ENCODE data around the gene KCNIP3. TPM values are rescaled to one million over a fixed set of nuclear protein-coding genes. Genes with fewer than 3 reads are reported as not detected.
A peak's percentile ranks its signal among the peaks of the same experiment; 100 is the strongest.
"Not testable (repeated sequence)": the region's sequence is repeated elsewhere in the genome, so short reads cannot be mapped to it uniquely, and the experiment has no call there.

Gene KCNIP3
- 1 to 10 TPM in 11 of 12 donors, not detected in 1; 5.0 to 7.6 (median 6.3) TPM for polyA plus RNA-seq (ENCODE audit: insufficient read length in 12 of 12)
- long read RNA-seq, donor 1, partial matches to known transcripts, result 0 of 3 reads
- long read RNA-seq, donor 1, other reads (novel, unspliced or antisense), result 0 of 3 reads
- long read RNA-seq, donor 2, result 0 reads
- long read RNA-seq, donor 3, partial matches to known transcripts, result 0 of 1 reads
- long read RNA-seq, donor 3, other reads (novel, unspliced or antisense), result 0 of 1 reads
- long read RNA-seq, donor 4, result 0 reads
- long read RNA-seq, donor 5, partial matches to known transcripts, result 0 of 2 reads
- long read RNA-seq, donor 5, other reads (novel, unspliced or antisense), result 0 of 2 reads
- long read RNA-seq, donor 6, partial matches to known transcripts, result 0 of 1 reads
- long read RNA-seq, donor 6, other reads (novel, unspliced or antisense), result 0 of 1 reads
- long read RNA-seq, donor 7, partial matches to known transcripts, result 0 of 1 reads
- long read RNA-seq, donor 7, other reads (novel, unspliced or antisense), result 0 of 1 reads
- long read RNA-seq, donor 8, partial matches to known transcripts, result 0 of 1 reads
- long read RNA-seq, donor 8, other reads (novel, unspliced or antisense), result 0 of 1 reads
- long read RNA-seq, donor 9, partial matches to known transcripts, result 0 of 2 reads
- long read RNA-seq, donor 9, other reads (novel, unspliced or antisense), result 0 of 2 reads
- long read RNA-seq, donor 10, partial matches to known transcripts, result 0 of 2 reads
- long read RNA-seq, donor 10, other reads (novel, unspliced or antisense), result 0 of 2 reads
- long read RNA-seq, donor 11, result 0 reads

DNA sequence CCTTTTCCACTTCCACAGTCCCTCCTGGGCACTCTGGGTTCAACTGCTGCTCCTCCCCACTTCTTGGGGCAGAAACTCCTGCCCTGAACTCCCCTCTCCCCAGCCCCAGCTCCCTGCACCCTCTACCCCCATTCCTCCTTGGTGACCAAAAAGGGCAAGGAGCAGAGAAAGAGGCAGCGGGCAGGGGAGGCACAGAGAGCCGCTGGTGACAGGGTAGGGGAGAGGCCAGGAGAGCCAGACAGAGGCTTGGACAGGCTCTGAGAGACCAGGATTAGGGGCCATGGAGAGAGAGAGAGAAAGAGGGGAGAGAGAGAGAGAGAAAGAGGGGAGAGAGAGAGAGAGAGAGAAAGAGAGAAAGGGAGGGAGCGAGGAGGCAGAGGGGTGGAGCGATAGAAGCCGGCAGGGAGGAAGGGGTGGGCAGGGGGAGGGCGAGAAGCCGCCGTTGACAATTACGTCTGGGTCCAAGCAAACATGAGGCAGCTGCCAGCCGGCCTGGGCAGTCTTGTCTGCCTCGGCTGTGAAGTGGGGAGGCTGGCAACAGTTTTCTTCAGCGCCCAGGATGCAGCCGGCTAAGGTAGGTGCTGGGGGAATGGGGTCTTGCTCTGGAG, at the start of gene KCNIP3:
KCNIP3 (plus strand) TSS at position 468 of the 608 bp plus-strand sequence; CDS start at position 560, 92 bp downstream.
- peak; percentile 29 for DNase-seq

DNA sequence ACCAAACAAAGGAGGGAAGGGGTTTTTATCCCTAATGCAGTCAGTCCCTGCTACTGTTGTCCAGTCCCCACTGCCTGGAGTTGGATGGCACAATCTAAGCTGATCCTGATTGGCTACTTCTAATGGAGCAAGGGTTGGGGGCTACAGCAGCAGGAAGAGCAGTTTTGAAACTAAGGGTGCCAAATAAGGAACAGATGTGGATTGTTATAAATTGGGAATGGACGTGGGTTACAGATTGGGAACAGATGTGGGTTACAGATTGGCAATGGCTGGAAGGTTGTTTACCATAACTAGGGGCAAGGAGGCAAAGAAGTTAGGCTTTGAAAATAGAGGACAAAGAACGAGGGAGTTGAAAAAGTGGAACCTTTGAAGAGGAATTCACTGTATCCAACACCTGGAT, 38.9 kb upstream of the KCNIP3 start:
- DNase-seq, result no peak

DNA sequence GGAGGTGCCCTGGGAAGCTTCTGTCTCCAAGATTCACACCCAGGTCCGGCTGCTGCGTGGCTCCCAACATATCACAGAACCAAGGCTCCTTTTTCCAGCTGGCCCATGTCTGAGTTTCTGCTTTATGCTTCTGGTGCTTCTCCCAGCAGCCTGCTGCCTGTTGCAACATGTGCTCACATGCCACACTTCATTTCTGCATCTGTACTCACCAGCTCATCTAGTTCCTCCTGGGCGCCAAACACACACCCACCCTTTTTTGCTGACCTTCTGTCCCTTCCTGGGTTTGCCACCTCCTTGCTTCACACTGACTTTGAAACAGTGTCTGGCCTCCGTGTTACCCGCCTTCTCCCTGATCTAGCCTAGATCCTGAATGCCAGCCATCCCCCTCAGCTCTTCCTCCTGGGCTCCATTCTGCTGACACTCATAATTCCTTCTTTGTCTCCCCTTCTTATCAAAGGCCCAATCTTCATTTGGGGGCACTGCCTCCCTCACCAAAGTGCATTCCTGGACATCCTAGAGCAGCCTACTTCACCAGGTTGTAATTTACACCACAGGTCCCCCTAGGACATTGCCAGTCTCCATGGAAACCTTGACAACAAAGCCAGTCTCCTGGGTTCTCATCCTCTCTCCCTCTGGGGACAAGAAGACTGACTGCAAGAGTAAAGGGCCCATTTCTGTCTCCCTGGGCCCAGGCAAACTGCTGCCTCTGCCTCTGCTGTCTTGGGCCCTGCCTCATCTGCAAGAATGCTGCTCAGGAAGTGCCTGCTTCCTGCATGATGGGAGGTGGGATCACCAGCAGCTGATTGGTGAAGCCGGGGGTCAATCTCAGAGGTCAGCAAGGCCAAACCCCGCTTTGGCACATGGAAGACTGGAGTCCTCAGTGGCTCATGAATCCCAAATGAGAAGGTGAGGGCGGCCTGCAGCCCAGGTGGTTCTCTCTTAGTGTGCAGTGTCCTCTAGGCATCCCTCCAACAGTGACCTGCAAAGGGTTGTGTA, 36.8 kb upstream of the KCNIP3 start:
- DNase-seq, result no peak

DNA sequence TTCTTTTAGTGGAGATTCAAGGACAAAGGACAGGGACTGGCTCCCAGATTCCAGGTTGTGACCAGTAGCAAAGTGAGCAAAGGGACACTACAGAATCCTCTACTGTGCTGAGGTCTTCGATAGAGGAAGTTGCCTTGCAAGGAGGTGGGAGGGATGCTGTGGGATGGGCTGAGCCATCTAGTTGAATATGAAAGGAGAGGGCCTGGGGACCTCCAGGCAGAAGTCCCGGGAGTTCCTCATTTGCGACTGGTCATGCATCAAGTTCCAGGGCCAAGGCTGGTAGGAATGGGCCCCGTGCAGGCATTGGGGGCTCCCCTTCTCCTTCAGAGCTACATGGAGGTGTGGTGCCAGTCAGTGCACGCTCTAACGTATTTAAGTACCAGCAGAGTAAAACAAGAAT, 35.5 kb upstream of the KCNIP3 start:
- no peak for DNase-seq

DNA sequence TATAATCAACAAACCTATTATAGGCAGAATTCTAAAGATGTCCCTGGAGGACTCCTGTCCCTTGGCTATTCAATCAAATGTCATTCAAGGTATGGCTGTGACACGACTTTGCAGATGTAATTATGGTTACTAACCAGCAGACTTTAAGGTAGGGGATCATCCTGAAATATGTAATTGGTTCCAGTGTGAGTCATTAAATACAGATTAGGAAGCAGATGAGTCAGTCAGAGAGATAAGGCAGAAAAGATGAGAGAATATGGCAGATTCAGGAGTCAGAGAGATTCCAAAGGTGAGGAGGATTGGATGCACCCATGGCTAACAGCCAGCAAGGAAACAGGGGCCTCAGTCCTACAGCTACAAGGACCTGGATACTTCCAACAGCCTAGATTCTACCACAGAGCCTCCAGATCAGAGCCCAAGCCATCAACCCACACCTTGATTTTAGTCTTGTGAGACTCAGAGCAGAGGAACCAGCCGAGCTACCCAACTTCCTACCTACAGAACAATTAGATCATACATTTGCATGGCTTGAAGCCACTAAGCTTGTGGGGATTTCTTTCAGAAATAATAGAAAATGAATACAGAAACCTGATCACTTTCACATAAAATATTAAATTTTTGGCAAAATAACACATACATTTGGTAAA, 34.1 kb upstream of the KCNIP3 start:
- no peak for DNase-seq

DNA sequence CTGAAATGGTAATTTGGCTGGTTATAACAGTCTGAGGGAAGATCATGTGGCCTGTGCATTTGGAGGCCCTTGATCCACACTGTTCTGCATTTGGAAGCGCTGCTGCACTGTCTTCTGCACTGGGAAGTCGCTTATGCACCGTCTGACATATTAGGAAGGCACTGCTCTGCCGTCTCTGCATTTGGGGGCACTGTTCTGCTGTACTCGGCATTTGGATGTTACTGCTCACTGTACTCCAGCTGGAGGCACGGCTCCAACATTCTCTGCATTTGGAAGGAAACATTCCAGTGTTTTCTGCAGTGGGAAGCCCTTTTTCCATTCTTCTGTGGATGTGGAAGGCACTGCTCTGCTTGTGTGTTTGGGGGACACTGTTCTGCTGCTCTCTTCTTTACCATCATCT, 32.5 kb upstream of the KCNIP3 start:
- peak; percentile 27 for DNase-seq

DNA sequence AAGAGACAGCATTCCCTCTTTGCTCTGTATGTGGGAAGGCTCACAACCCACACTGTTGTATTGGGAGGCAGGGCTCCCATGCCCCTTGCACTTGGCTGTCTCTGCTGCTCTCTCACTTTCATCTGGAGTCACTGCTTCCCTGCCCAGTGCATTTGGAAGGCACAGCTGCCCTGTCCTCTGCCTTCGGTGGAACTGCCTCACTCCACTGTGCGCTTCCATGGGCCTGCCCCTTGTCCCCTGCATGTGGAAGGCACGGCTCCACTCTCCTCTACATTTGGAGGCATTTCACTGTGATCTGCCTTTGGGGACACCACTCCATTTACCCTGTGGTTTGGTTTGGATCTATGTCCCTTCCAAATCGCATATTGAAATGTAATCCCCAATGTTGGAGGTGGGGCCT, 32.0 kb upstream of the KCNIP3 start:
- DNase-seq, result no peak

DNA sequence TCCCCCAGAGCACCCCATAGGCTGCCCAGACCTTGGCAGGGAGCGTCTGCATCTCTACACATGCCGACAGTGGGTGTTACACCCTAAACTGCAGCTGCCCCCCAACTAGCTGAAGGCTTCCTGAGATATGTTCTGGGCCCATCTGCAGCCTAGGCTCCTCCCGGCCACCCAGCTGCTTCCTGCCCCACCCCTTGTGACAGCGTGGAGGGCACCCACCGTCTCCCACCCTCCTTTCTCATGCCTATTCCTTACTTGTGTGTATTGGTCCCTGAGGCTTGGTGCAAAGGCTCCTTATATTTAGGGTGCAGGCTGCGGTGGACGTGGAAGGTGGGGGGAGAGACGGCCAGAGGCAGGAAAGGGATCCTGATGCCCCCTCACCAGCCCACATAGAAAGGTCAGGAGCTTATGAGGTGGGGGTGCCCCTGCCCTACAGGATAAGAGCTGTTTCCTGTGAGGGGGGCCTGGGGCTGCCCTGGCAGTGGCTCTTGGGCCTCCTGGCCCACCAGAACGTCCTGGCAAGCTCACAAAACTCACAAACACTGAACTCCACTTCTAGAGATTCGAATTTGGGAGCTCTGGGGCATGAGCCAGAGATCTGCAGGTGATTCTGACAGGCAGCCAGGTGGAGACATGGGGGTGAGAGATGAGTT, 30.2 kb upstream of the KCNIP3 start:
- no peak for DNase-seq

DNA sequence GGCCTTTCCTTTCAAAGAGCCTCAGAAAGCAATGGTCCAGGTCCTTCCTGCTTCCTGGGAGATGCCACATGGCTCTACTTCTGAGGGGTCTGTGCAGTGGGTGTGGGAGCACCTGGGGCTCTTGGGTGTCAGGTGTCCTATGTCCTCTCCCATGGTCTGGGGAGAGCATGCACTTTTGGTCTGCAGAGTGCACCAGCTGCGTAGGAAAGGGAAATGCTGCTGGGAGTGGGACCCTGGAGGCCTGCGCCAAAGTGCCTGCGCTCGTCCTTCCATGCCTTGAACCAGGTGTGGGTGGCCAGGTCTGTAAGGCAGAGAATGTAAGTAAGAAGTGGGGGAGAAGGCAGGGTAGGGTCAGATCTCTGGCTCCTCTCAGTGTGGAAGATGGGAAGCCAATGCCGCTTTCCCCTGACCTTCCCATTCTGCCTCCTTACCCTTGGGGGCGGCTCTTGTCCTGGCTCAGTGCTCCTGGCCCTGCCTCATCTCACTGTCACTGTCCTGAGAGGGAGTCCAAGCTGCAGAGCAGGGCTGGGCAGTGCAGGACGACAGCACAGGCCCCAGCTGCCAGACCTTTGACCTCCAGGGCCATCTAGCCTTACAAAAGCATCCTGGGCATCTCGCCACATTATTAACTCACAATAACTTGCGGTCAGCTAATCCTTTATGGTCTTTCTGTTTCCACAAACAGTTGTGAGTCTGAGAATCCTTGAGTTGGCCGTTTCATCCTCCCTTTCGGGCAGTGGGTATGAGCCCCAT, 29.5 kb upstream of the KCNIP3 start:
- DNase-seq, result no peak

DNA sequence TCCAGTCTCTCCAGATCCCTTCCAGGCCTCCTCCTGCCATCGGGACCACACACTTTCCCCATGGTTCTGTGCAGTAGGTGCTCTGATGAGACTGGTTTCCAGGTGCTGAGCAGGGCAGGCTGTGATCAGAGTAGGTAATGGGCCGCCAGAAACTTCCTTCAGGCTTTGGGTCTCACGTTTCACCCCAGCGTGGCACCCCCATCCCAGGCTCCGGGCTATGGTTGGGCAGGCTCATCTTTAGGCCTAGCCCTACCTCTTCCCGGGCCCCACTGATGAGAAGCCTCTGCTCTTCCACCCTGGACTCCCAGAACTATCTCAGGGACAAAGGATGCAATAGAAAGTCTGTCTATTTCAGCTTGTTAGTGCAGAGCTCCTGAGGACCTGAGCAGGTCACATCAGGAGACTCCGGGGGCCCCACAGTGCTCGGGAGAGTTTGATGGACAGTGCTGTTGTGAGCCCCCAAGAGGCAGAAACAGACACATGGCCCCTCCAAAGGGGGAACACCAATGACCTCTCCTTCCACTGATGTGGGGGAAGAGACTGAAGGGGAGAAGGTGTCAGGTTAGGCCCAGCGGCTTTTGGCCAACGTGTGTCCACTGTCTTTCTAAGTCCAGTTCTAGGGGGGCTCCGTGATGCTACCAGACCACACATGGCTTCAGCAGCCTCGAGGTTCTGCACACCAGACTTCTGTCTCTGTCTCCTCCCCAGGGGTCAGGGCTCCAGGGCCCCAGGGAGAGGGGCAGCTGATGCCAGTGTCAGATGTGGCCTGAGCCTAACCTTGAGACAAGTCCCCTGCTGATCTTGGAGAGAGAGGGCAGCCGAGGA, 28.7 kb upstream of the KCNIP3 start:
- no peak for DNase-seq

DNA sequence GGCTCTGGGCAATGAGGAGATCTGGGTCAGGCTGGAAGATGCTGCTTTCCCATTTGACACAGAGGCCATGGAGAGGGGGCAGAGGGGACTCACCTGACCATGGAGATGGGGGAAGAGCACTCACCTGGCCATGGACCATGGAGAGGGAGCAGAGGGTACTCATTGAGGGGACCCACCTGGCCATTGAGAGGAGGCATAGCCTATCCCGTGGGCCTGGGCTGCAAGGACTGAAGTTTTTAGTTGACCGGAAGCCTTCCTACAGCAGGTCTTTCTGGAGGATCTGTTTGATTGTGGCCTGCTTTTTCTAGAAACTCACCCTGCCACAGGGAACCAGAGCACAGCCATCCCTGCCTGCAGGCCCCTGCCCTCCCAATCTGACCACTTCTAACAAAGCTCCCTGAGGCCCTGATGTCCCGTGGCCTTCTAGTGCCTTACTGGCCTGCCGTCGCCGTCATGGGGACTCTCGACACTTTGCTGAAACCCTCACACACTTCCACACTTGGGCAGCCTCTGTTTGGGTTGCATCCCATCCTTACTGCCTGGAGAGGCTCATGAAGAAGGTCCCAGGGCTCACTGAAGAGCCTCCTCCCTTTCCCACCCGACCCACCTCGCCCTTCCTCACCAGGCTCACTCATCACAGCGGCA, 28.0 kb upstream of the KCNIP3 start:
- no peak for DNase-seq

DNA sequence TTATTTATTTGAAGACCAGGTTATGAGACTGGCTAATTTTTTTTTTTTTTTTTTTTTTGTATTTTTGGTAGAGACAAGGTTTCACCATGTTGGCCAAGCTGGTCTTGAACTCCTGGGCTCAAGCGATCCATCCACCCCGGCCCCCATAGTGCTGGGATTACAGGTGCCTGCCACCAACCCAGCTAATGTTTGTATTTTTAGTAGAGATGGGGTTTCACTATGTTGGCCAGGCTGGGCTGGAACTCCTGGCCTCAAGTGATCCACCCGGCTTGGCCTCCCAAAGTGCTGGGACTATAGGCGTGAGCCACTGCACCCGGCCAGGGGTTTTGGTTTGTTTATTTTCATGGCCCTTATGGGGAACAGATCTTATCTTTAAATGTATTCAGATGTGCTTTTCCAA, 27.4 kb upstream of the KCNIP3 start:
- not testable (repeated sequence) for DNase-seq

DNA sequence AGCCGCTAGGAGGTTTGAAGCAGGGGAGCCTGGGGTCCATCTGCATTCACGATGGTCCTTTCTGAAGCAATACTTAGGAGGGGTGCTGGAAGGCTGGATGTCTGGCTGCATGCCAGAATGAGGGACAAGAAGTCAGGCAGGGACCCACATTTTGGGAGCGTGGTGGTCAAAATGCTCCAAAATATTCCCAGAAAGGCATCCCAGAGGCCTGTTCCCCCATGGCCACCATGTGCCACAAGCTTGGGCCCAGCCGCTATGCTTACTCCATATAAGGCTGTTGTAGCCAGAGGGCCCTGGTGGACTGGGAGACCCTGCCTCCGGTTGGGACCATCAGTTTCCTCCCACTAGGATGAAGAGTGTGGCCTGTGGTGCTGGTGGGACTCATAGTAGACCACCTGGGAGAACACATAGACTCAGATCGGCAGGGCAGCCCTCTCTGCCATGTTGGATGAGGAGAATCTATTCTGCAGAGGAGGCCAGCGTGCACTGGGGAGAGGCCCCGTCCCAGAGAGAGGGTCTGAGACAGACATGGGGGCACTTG, 26.5 kb upstream of the KCNIP3 start:
- no peak for DNase-seq

DNA sequence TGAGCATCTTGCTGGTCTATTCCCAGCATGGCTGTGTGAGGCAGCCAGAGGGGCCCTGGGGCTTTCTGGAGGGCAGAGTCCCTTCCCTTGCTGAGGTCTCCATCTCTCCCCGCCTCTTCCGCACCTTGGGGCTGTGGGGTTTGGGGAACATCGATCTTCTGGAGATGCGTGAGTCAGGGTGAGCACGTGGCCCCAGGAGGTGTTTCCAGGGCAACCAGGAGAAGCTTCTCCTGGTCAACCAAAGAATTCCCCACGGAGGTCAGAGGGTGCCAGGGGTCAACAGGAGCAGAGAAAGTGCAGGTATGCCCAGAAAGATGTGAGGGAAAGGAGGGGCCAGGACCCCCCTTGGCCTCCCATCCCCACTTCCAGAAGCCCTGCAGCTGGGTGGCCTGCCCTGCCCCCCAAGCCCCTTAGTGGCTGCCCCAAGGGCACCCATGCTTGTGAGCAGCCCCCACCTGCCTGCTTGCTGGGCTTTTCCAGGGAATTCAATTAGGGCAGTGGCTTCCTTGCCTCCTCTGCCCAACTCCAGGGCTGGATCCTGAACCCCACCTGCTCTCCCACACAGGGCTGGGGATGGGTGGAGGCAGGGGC, 25.7 kb upstream of the KCNIP3 start:
- DNase-seq, result no peak

DNA sequence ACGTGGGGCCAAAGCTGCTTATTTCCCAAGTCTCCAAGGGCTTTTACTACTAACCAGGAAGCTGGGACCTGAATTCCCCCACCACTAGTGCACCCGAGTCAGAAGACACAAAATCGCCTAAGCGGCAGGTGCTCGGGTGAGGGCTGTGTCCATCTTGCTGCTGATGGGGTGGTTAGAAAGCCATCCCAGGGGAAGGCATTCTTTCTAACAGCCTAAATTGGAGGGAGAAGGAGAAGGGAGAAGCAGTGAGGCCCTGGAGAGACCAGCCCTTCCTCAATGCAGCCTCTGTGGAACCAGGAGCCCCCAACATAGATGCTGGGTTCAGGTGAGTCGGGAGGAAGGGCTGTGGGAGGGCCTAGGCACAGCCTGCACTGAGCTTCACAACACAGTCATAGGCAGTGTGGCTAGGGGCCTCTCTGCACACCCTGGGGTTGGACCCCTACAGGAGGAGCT, 24.8 kb upstream of the KCNIP3 start:
- no peak for DNase-seq

DNA sequence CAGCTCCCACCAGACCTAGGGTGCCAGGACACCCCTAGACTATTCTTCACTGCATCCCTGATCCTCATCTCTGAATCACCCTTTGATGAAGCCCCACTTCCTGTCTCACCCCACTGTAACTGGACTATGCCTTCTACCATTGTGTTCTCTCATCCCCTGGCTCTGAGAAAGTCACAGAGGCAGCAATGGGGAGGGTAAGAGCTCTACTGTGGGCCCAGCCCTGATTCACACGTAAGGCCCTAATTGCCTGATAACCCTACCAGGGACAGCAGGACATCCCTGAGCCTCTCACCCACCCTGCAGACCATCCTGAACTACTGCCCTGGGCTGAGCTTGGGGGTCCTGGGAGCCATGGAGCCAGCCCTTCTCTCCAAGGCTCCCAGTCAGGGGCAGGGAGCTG, 24.4 kb upstream of the KCNIP3 start:
- DNase-seq, result no peak

DNA sequence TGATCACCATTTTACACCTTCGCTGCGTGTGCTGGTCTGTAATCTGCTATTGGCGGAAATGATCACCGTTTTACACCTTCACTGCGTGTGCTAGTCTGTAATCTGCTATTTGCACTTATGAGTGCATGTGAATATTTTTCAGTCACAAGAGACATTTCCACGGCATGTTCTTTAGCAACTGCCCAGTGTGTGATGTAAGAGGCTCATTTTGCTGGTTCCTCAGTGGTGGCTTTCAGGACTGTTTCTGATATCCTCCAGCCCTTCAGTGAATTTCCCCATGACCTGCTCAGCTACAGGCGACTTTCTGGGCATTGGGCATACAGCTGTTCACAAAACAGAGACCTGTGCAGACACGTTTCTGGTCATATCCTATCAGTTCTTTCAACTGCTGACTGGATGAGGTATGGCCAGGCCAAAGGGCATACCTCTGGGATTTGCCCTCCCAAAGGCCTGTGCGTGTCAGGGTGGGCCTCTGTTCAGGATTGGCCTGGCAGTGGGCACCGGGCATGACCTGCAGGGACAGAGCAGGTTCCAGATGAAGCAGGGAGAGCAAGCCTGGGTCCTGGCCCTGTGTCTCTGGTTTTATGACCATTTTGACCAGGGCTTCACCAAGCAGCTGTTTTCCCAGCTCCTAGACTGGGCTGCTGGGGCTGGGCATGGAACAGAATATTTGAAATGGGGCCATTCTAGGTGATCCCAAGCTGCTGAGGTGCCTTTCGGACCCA, 23.4 kb upstream of the KCNIP3 start:
- no peak for DNase-seq
